Liver (tissue), 9 donors: ENCODE data around the gene MCM6. TPM values are rescaled to one million over a fixed set of nuclear protein-coding genes. Genes with fewer than 3 reads are reported as not detected.

Experiments
- DNase-seq: peaks from one replicate; pipeline ENCODE4 v3.0.0-alpha.2; 2017; ENCODE audit warnings: low spot score
- H3K27ac ChIP-seq, 2 donors: one replicate each; pipeline ENCODE4 v1.7.0; 2013; ENCODE audit warnings: inconsistent platforms in 2 of 2, low read length in 2 of 2, control low read depth in 1 of 2, low read depth in 1 of 2, mild to moderate bottlenecking in 1 of 2
- H3K27me3 ChIP-seq, 4 donors: one replicate each; pipeline versions ENCODE4 v1.6.1 to v1.7.0; 2013; ENCODE audit warnings: low read length in 3 of 4, inconsistent platforms in 1 of 4, mild to moderate bottlenecking in 1 of 4, moderate library complexity in 1 of 4; ENCODE audit not compliant: control insufficient read depth in 4 of 4, insufficient read depth in 4 of 4
- H3K36me3 ChIP-seq, 4 donors: one replicate each; pipeline versions ENCODE4 v1.6.1 to v1.7.0; 2013; ENCODE audit warnings: low read length in 3 of 4, mild to moderate bottlenecking in 3 of 4, low read depth in 1 of 4, moderate library complexity in 1 of 4; ENCODE audit not compliant: control insufficient read depth in 4 of 4, insufficient read depth in 3 of 4
- H3K4me1 ChIP-seq, 4 donors: one replicate each; pipeline versions ENCODE4 v1.6.1 to v1.7.0; 2013; ENCODE audit warnings: low read length in 3 of 4, mild to moderate bottlenecking in 3 of 4, moderate library complexity in 1 of 4; ENCODE audit not compliant: control insufficient read depth in 4 of 4, insufficient read depth in 4 of 4
- H3K4me3 ChIP-seq, 3 donors: one replicate each; pipeline versions ENCODE4 v1.6.1 to v1.7.0; 2013; ENCODE audit warnings: low read length in 3 of 3, control low read depth in 1 of 3, low read depth in 1 of 3, mild to moderate bottlenecking in 1 of 3
- H3K9ac ChIP-seq, 2 donors: one replicate each; pipeline ENCODE4 v1.7.0; 2013; ENCODE audit warnings: low read length in 2 of 2, mild to moderate bottlenecking in 2 of 2, moderate library complexity in 2 of 2, control low read depth in 1 of 2, low read depth in 1 of 2
- H3K9me3 ChIP-seq, 4 donors: one replicate each; pipeline versions ENCODE4 v1.6.1 to v1.7.0; 2013; ENCODE audit warnings: low read length in 3 of 4; ENCODE audit not compliant: control insufficient read depth in 4 of 4
- EGR1 ChIP-seq, 2 donors: IDR thresholded peaks; 2 replicates each; pipeline ENCODE4 v1.6.1; 2016 to 2018; ENCODE audit warnings: antibody characterized with exemption in 2 of 2, low read depth in 2 of 2
- FOXA1 ChIP-seq: IDR thresholded peaks from 2 replicates; pipeline ENCODE4 v1.6.1; 2016; ENCODE audit warnings: antibody characterized with exemption
- FOXA2 ChIP-seq: IDR thresholded peaks from 2 replicates; pipeline ENCODE4 v1.6.1; 2016; ENCODE audit warnings: antibody characterized with exemption
- GABPA ChIP-seq, 2 donors: IDR thresholded peaks in 1 of 2; conservative IDR thresholded peaks in 1 of 2; 2 replicates each; pipeline ENCODE4 v1.6.1; 2016; ENCODE audit warnings: antibody characterized with exemption in 2 of 2, mild to moderate bottlenecking in 1 of 2, moderate library complexity in 1 of 2
- HNF4A ChIP-seq, 2 donors: conservative IDR thresholded peaks; 2 replicates each; pipeline ENCODE4 v1.6.1; 2016; ENCODE audit warnings: antibody characterized with exemption in 2 of 2, mild to moderate bottlenecking in 2 of 2
- HNF4G ChIP-seq: IDR thresholded peaks from 2 replicates; pipeline ENCODE4 v1.6.1; 2016; ENCODE audit warnings: antibody characterized with exemption
- JUND ChIP-seq, 2 donors: IDR thresholded peaks; 2 replicates each; pipeline ENCODE4 v1.6.1; 2016; ENCODE audit warnings: antibody characterized with exemption in 2 of 2
- NR2F2 ChIP-seq: IDR thresholded peaks from 2 replicates; pipeline ENCODE4 v1.6.1; 2016; ENCODE audit warnings: antibody characterized with exemption
- RAD21 ChIP-seq, 2 donors: IDR thresholded peaks; 2 replicates each; pipeline ENCODE4 v1.6.1; 2016; ENCODE audit warnings: antibody characterized with exemption in 2 of 2, mild to moderate bottlenecking in 2 of 2
- RXRA ChIP-seq, 2 donors: IDR thresholded peaks; 2 replicates each; pipeline ENCODE4 v1.6.1; 2017 to 2018; ENCODE audit warnings: antibody characterized with exemption in 2 of 2, mild to moderate bottlenecking in 1 of 2
- SP1 ChIP-seq: IDR thresholded peaks from 2 replicates; pipeline ENCODE4 v1.6.1; 2018; ENCODE audit warnings: antibody characterized with exemption, mild to moderate bottlenecking
- TAF1 ChIP-seq: conservative IDR thresholded peaks from 2 replicates; pipeline ENCODE4 v1.6.1; 2016; ENCODE audit warnings: antibody characterized with exemption, mild to moderate bottlenecking
- YY1 ChIP-seq: IDR thresholded peaks from 2 replicates; pipeline ENCODE4 v1.6.1; 2016; ENCODE audit warnings: antibody characterized with exemption, mild to moderate bottlenecking
- WGBS: extraction: QIAGEN DNeasy Blood & Tissue Kit; methylation state at CpG from one replicate; pipeline ENCODE4 v1.1.7; 2013; 5-methylcytosine and 5-hydroxymethylcytosine counted together
- polyA plus RNA-seq, 2 donors: library from polyadenylated mRNA; stranded (reverse) in 1 of 2; unstranded in 1 of 2; fragments of 200-250 nt in 1 of 2; fragments of >200 nt in 1 of 2; fragmentation: Nextera tagmentation in 1 of 2; extraction: Ambion mirVana in 1 of 2; gene quantifications; one replicate each; pipeline versions ENCODE4 v1.2.1 to v1.2.3, GENCODE V29; 2013 to 2015
- total RNA-seq, 2 donors: library from RNA; depleted of rRNA; stranded (reverse); fragments of >200 nt; gene quantifications; one replicate each; pipeline ENCODE4 v1.2.3, GENCODE V29; 2014
- TF ChIP-seq, protein P1 (sequence below): fragments of 150-350 bp; IDR thresholded peaks from 2 replicates; pipeline ENCODE4 v1.5.1; 2017; ENCODE audit warnings: improper control_type of control experiment, low read depth, low read length; ENCODE audit not compliant: missing input control
- TF ChIP-seq, protein P2 (sequence below): IDR thresholded peaks from 2 replicates; pipeline ENCODE4 v1.6.1; 2016; ENCODE audit warnings: antibody characterized with exemption
- TF ChIP-seq, protein P3 (sequence below): IDR thresholded peaks from 2 replicates; pipeline ENCODE4 v1.6.1; 2016; ENCODE audit warnings: antibody characterized with exemption
- TF ChIP-seq, protein P4 (sequence below): IDR thresholded peaks from 2 replicates; pipeline ENCODE4 v1.6.1; 2016; ENCODE audit warnings: antibody characterized with exemption, mild to moderate bottlenecking
- TF ChIP-seq, protein P5 (sequence below): IDR thresholded peaks from 2 replicates; pipeline ENCODE4 v1.6.1; 2016; ENCODE audit warnings: antibody characterized with exemption
- donor health status: healthy.
- donor health status: healthy.
- donor health status: healthy.
- donor health status: healthy.
- donor health status: healthy.

MCM6 gene
- total and polyA plus RNA-seq, 4 donors = 1.8 to 35.7 (median 2.8) TPM

DNA sequence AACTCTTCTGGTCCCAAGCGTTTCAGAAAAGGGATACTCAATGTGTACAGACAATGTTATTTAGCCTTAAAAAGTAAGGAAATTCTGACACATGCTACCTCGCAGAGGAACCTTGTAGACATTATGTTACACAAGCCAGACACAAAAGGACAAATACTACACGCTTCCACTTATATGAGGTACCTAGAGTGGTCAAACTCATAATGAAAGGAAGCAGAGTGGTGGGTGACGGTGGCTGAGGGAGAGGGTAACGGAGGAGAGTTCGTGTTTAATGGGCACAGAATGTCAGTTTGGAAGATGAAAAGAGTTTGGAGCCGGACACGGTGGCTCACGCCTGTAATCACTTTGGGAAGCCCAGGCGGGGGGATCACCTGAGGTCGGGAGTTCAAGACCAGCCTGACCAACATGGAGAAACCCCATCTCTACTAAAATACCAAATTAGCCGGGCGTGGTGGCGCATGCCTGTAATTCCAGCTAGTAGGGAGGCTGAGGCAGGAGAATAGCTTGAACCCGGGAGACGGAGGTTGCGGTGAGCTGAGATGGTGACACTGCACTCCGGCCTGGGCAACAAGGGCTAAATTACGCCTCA, 1.4 kb downstream of the MCM6 start (continued):
- TF ChIP-seq, protein P1, sequence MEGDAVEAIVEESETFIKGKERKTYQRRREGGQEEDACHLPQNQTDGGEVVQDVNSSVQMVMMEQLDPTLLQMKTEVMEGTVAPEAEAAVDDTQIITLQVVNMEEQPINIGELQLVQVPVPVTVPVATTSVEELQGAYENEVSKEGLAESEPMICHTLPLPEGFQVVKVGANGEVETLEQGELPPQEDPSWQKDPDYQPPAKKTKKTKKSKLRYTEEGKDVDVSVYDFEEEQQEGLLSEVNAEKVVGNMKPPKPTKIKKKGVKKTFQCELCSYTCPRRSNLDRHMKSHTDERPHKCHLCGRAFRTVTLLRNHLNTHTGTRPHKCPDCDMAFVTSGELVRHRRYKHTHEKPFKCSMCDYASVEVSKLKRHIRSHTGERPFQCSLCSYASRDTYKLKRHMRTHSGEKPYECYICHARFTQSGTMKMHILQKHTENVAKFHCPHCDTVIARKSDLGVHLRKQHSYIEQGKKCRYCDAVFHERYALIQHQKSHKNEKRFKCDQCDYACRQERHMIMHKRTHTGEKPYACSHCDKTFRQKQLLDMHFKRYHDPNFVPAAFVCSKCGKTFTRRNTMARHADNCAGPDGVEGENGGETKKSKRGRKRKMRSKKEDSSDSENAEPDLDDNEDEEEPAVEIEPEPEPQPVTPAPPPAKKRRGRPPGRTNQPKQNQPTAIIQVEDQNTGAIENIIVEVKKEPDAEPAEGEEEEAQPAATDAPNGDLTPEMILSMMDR = no peak
- TF ChIP-seq EGR1 (IDR thresholded peaks at IDR 0.05; ENCODE audit: low read depth in 2 of 2) = no peak
- no peak for TF ChIP-seq TAF1
- TF ChIP-seq, protein P2, sequence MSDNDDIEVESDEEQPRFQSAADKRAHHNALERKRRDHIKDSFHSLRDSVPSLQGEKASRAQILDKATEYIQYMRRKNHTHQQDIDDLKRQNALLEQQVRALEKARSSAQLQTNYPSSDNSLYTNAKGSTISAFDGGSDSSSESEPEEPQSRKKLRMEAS = no peak
- no peak for TF ChIP-seq HNF4A (conservative IDR thresholded peaks at IDR 0.05)
- TF ChIP-seq YY1 = no peak

DNA sequence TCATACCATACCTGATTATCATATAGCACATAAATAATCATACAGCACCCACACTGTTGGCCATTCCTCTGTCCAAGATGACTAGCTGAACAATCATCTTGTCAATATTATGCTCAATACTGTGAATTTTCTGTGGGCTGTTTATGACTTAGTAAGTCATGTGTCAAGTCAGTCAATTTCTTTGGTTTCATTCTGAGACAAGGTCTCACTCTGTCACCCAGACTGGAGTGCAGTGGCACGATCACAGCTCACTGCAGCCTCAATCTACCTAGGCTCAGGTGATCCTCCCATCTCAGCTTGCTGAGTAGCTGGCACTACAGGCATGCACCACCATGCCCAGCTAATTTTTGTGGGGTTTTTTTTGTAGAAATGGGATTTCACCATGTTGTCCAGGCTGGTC, 5.7 kb downstream of the MCM6 start:
- H3K36me3 ChIP-seq = peaks cover 2 to 14% (median 6%) of the 10 kb centered on the region in 4 donors
- no peak for DNase-seq
- no peak overlapping the region for H3K4me3 ChIP-seq
- H3K27me3 ChIP-seq = no peaks in the 10 kb centered on the region
- WGBS = 96% methylated on average over 1 of the region's 1 CpG
- H3K4me1 ChIP-seq = peaks cover 0 to 5% (median 3%) of the 10 kb centered on the region in 4 donors
- H3K27ac ChIP-seq = no peak overlapping the region
- H3K9ac ChIP-seq = no peak overlapping the region
- no peak for TF ChIP-seq JUND (IDR thresholded peaks at IDR 0.05)
- no peak for TF ChIP-seq EGR1 (IDR thresholded peaks at IDR 0.05; ENCODE audit: low read depth in 2 of 2)
- no peak for TF ChIP-seq HNF4A (conservative IDR thresholded peaks at IDR 0.05)
- no peak for TF ChIP-seq FOXA1
- H3K9me3 ChIP-seq = no peaks in the 10 kb centered on the region

DNA sequence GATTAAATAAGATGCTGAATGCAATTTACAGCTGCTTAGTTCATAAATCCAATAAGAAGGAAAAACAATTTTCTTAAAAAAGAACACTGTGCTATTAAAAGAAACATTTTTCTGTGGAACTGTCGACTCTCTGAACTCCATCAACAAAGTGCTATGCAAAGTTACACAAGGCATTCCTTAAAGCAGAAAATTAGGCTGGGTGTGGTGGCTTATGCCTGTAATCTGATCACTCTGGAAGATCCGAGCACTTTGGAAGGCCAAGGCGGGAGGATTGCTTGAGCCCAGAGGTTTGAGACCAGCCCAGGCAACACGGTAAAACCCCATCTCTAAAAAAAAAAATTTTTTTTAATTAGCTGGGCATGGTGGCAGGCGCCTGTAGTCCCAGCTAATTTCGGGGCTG, 13.0 kb downstream of the MCM6 start:
- no peak for TF ChIP-seq YY1
- no peak for TF ChIP-seq RXRA (IDR thresholded peaks at IDR 0.05)
- TF ChIP-seq, protein P3, sequence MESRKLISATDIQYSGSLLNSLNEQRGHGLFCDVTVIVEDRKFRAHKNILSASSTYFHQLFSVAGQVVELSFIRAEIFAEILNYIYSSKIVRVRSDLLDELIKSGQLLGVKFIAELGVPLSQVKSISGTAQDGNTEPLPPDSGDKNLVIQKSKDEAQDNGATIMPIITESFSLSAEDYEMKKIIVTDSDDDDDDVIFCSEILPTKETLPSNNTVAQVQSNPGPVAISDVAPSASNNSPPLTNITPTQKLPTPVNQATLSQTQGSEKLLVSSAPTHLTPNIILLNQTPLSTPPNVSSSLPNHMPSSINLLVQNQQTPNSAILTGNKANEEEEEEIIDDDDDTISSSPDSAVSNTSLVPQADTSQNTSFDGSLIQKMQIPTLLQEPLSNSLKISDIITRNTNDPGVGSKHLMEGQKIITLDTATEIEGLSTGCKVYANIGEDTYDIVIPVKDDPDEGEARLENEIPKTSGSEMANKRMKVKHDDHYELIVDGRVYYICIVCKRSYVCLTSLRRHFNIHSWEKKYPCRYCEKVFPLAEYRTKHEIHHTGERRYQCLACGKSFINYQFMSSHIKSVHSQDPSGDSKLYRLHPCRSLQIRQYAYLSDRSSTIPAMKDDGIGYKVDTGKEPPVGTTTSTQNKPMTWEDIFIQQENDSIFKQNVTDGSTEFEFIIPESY = no peak
- TF ChIP-seq HNF4G = no peak
- TF ChIP-seq EGR1 (IDR thresholded peaks at IDR 0.05; ENCODE audit: low read depth in 2 of 2) = no peak
- no peak for TF ChIP-seq GABPA (IDR thresholded peaks at IDR 0.05 in 1 of 2, conservative IDR thresholded peaks at IDR 0.05 in 1 of 2)
- TF ChIP-seq TAF1 = no peak
- no peak for TF ChIP-seq NR2F2
- no peak for TF ChIP-seq RAD21 (IDR thresholded peaks at IDR 0.05)
- TF ChIP-seq, protein P2 = no peak
- TF ChIP-seq, protein P1 = no peak
- no peak for TF ChIP-seq JUND (IDR thresholded peaks at IDR 0.05)
- TF ChIP-seq HNF4A (conservative IDR thresholded peaks at IDR 0.05) = no peak
- TF ChIP-seq FOXA2 = no peak
- TF ChIP-seq, protein P4, sequence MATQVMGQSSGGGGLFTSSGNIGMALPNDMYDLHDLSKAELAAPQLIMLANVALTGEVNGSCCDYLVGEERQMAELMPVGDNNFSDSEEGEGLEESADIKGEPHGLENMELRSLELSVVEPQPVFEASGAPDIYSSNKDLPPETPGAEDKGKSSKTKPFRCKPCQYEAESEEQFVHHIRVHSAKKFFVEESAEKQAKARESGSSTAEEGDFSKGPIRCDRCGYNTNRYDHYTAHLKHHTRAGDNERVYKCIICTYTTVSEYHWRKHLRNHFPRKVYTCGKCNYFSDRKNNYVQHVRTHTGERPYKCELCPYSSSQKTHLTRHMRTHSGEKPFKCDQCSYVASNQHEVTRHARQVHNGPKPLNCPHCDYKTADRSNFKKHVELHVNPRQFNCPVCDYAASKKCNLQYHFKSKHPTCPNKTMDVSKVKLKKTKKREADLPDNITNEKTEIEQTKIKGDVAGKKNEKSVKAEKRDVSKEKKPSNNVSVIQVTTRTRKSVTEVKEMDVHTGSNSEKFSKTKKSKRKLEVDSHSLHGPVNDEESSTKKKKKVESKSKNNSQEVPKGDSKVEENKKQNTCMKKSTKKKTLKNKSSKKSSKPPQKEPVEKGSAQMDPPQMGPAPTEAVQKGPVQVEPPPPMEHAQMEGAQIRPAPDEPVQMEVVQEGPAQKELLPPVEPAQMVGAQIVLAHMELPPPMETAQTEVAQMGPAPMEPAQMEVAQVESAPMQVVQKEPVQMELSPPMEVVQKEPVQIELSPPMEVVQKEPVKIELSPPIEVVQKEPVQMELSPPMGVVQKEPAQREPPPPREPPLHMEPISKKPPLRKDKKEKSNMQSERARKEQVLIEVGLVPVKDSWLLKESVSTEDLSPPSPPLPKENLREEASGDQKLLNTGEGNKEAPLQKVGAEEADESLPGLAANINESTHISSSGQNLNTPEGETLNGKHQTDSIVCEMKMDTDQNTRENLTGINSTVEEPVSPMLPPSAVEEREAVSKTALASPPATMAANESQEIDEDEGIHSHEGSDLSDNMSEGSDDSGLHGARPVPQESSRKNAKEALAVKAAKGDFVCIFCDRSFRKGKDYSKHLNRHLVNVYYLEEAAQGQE = no peak
- TF ChIP-seq, protein P5, sequence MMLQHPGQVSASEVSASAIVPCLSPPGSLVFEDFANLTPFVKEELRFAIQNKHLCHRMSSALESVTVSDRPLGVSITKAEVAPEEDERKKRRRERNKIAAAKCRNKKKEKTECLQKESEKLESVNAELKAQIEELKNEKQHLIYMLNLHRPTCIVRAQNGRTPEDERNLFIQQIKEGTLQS = no peak
- no peak for TF ChIP-seq SP1
- no peak for TF ChIP-seq FOXA1
- no peak overlapping the region for H3K4me3 ChIP-seq
- H3K9me3 ChIP-seq = no peaks in the 10 kb centered on the region
- no peaks in the 10 kb centered on the region for H3K27me3 ChIP-seq
- WGBS = 94% methylated on average over 6 of the region's 6 CpGs
- H3K36me3 ChIP-seq = peaks cover 4 to 21% (median 14%) of the 10 kb centered on the region in 4 donors
- no peak for DNase-seq
- no peak overlapping the region for H3K9ac ChIP-seq
- no peaks in the 10 kb centered on the region for H3K4me1 ChIP-seq
- no peak overlapping the region for H3K27ac ChIP-seq
